Pons (tissue), 1 donor: Measurements from ENCODE around the gene LRRC4C.

Experiments
- DNase-seq: peaks from one replicate; pipeline ENCODE4 v3.0.0-alpha.2; 2016; ENCODE audit warnings: low spot score

LRRC4C gene

GRCh38 chr11:40166892-40167291 lies 1292.6 kb downstream of the LRRC4C start:
- DNase-seq = no peak

GRCh38 chr11:40162901-40163883 lies 1296.3 kb downstream of the LRRC4C start:
- no peak for DNase-seq

- DNase-seq = no peak
Observed at GRCh38 chr11:40161854-40162410, 1297.5 kb downstream of the LRRC4C start.

- DNase-seq = no peak
Observed at GRCh38 chr11:40160418-40160817, 1299.0 kb downstream of the LRRC4C start.

GRCh38 chr11:40149721-40150120 lies 1309.7 kb downstream of the LRRC4C start:
- no peak for DNase-seq

GRCh38 chr11:40140560-40140959 lies 1318.9 kb downstream of the LRRC4C start:
- DNase-seq = no peak

GRCh38 chr11:40139536-40139935 lies 1319.9 kb downstream of the LRRC4C start:
- no peak for DNase-seq

- no peak for DNase-seq
Observed at GRCh38 chr11:40139066-40139465, 1320.4 kb downstream of the LRRC4C start.

- DNase-seq = no peak
Observed at GRCh38 chr11:40134820-40135570, 1324.5 kb downstream of the LRRC4C start.

GRCh38 chr11:40133498-40133897 lies 1326.0 kb downstream of the LRRC4C start:
- DNase-seq = no peak

- no peak for DNase-seq
Observed at GRCh38 chr11:40132912-40133311, 1326.5 kb downstream of the LRRC4C start.

GRCh38 chr11:40130427-40130826 lies 1329.0 kb downstream of the LRRC4C start:
- DNase-seq = peak; percentile 85

- peak; percentile 65 for DNase-seq
Observed at GRCh38 chr11:40129266-40129665, 1330.2 kb downstream of the LRRC4C start.

GRCh38 chr11:40125054-40125453 lies 1334.4 kb downstream of the LRRC4C start:
- no peak for DNase-seq

- DNase-seq = no peak
Observed at GRCh38 chr11:40119661-40120060, 1339.8 kb downstream of the LRRC4C start.

- no peak for DNase-seq
Observed at GRCh38 chr11:40118780-40119179, 1340.7 kb downstream of the LRRC4C start.

- no peak for DNase-seq
Observed at GRCh38 chr11:40118026-40118425, 1341.4 kb downstream of the LRRC4C start.

GRCh38 chr11:40104941-40105550 lies 1354.4 kb downstream of the LRRC4C start:
- no peak for DNase-seq

- no peak for DNase-seq
Observed at GRCh38 chr11:40100781-40101180, 1358.7 kb downstream of the LRRC4C start.

- no peak for DNase-seq
Observed at GRCh38 chr11:40100162-40100553, 1359.3 kb downstream of the LRRC4C start.

GRCh38 chr11:40099426-40100161 lies 1359.9 kb downstream of the LRRC4C start:
- no peak for DNase-seq
